C4-2B (cell line): ENCODE measurements around the gene SYT7.

Experiments
- ZFX ChIP-seq: fragments of 450-650 bp; IDR thresholded peaks from 2 replicates; pipeline ENCODE4 v1.6.1; 2017
- TF ChIP-seq, protein P1 (sequence below): fragments of 450-650 bp; conservative IDR thresholded peaks from 2 replicates; pipeline ENCODE4 v1.5.1; 2017; ENCODE audit warnings: mild to moderate bottlenecking

DNA sequence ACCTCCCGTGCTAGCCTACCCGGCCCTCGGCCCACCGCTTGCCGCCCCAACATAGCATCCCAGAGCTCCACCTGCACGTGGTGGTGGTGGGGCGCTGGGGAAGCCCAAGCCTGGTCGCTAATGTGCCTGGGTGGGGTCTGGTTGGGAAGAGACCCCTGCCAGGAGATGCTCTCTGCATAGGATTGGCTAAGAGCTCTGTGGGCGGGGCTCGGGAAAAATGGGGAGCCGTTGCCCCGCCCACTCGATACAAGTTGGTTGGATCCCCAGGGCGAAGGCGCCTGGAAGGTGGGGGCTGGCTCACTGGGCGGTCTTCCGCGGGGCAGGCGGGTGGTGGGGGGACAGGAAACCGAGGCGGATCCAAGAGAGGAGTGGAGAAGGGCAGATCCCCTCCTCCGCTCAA is 64.7 kb downstream of the SYT7 start:
- TF ChIP-seq, protein P1, sequence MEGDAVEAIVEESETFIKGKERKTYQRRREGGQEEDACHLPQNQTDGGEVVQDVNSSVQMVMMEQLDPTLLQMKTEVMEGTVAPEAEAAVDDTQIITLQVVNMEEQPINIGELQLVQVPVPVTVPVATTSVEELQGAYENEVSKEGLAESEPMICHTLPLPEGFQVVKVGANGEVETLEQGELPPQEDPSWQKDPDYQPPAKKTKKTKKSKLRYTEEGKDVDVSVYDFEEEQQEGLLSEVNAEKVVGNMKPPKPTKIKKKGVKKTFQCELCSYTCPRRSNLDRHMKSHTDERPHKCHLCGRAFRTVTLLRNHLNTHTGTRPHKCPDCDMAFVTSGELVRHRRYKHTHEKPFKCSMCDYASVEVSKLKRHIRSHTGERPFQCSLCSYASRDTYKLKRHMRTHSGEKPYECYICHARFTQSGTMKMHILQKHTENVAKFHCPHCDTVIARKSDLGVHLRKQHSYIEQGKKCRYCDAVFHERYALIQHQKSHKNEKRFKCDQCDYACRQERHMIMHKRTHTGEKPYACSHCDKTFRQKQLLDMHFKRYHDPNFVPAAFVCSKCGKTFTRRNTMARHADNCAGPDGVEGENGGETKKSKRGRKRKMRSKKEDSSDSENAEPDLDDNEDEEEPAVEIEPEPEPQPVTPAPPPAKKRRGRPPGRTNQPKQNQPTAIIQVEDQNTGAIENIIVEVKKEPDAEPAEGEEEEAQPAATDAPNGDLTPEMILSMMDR: no peak
- no peak for TF ChIP-seq ZFX
